AG04450 (cell line): ENCODE results near the gene ACTG2. TPM values are rescaled to one million over a fixed set of nuclear protein-coding genes. Genes with fewer than 3 reads are reported as not detected.

Source experiments
- CTCF ChIA-PET: fragments of 300-600, 350-600 bp; formaldehyde crosslinking; extraction: SDS; loops from one replicate; lab custom pipeline; 2022; ENCODE audit warnings: antibody characterized with exemption, inconsistent platforms; lab: Charles Lee
- POLR2A ChIA-PET: fragments of 350-600 bp; formaldehyde crosslinking; extraction: SDS; loops from one replicate; lab custom pipeline; 2021; ENCODE audit warnings: antibody characterized with exemption, inconsistent platforms; lab: Yijun Ruan, JAX
- DNase-seq: peaks from one replicate; pipeline ENCODE4 v3.0.0-alpha.2; 2011; ENCODE audit warnings: low read depth, low spot score
- H3K27ac ChIP-seq: one replicate; pipeline ENCODE4 v1.5.1; 2012; ENCODE audit warnings: low read depth, low read length, control low read depth
- H3K27me3 ChIP-seq: one replicate; pipeline ENCODE4 v1.6.0; 2012; ENCODE audit warnings: low read length; ENCODE audit not compliant: control insufficient read depth, insufficient read depth
- H3K4me3 ChIP-seq: 2 replicates; pipeline ENCODE4 v1.5.1; 2011; ENCODE audit warnings: mild to moderate bottlenecking, low read depth, low read length, control low read depth
- H3K9me3 ChIP-seq: 2 replicates; pipeline ENCODE4 v1.5.1; 2012; ENCODE audit warnings: low read length; ENCODE audit not compliant: control insufficient read depth, insufficient read depth
- CTCF ChIP-seq: IDR thresholded peaks from 2 replicates; pipeline ENCODE4 v1.5.1; 2011; ENCODE audit warnings: low read depth, low read length, control low read depth, inconsistent platforms
- polyA plus RNA-seq: library from polyadenylated mRNA; depleted of rRNA; stranded (reverse); fragments of >200 nt; gene quantifications from 2 replicates; pipeline ENCODE4 v1.2.3, GENCODE V29; 2011

Gene ACTG2
- polyA plus RNA-seq, 1 experiment = 641 TPM

- Histone ChIP-seq H3K4me3 (no peak overlapping the region), H3K27ac (no peak overlapping the region), H3K27me3 (no peaks in the 10 kb centered on the region), H3K9me3 (peaks cover 3% of the 10 kb centered on the region; the same call in 1 of the 2 replicates)
- ChIA-PET POLR2A (interaction anchor here (0.7 kb wide), 1 partner anchor 19 kb away, joined by 6 read pairs; no protein-coding TSS in a partner anchor), CTCF (interaction anchor here (1.0 to 1.3 kb wide), 2 partner anchors 101 to 222 kb away, joined by 3 to 4 read pairs; partner anchors contain the start of gene BOLA3)
- DNase-seq = no peak
- TF ChIP-seq CTCF = no peak
Observed at GRCh38 chr2:73925033-73925704, 32.4 kb downstream of the ACTG2 start.

GRCh38 chr2:73925853-73926492 is 33.2 kb downstream of the ACTG2 start:
- peak overlapping the region; percentile 51 for H3K4me3 ChIP-seq
- POLR2A ChIA-PET = no interaction called here
- CTCF ChIA-PET = interaction anchor here (1.0 to 1.3 kb wide), 2 partner anchors 102 to 222 kb away, joined by 3 to 4 read pairs; partner anchors contain the start of gene BOLA3

GRCh38 chr2:73926493-73927327 is 33.9 kb downstream of the ACTG2 start, which contains the start of gene DGUOK:
Gene DGUOK (plus strand): TSS chr2:73926880. CDS start chr2:73926911, 31 bp downstream.
- Histone ChIP-seq H3K27me3 (no peaks in the 10 kb centered on the region), H3K9me3 (peaks cover 3% of the 10 kb centered on the region; the same call in 1 of the 2 replicates), H3K27ac (peak within 1 kb of the TSS; percentile 97), H3K4me3 (peak within 1 kb of the TSS; percentile 91)
- peak; percentile 98 for DNase-seq
- POLR2A ChIA-PET = interaction anchor here (0.6 to 1.0 kb wide), 3 partner anchors 34 to 272 kb away, joined by 3 to 5 read pairs (median 4); partner anchors contain the start of genes ACTG2 and MTHFD2
- TF ChIP-seq CTCF = no peak
- CTCF ChIA-PET = no interaction called here

More at GRCh38 chr2:73925853-73926492, 33.2 kb downstream of the ACTG2 start:
- no peaks in the 10 kb centered on the region for H3K27me3 ChIP-seq
- H3K27ac ChIP-seq = no peak overlapping the region
- DNase-seq = no peak
- no peak for TF ChIP-seq CTCF
- peaks cover 3% of the 10 kb centered on the region; the same call in 1 of the 2 replicates for H3K9me3 ChIP-seq

- H3K9me3 ChIP-seq = peaks cover 3% of the 10 kb centered on the region; the same call in 1 of the 2 replicates
- peak overlapping the region; percentile 91 for H3K4me3 ChIP-seq
- no peaks in the 10 kb centered on the region for H3K27me3 ChIP-seq
- ChIA-PET CTCF (no interaction called here), POLR2A (interaction anchor here (0.6 to 1.0 kb wide), 3 partner anchors 35 to 271 kb away, joined by 3 to 5 read pairs (median 4); partner anchors contain the start of genes ACTG2 and MTHFD2)
- H3K27ac ChIP-seq = peak overlapping the region; percentile 97
- DNase-seq = no peak
- no peak for TF ChIP-seq CTCF
Observed at GRCh38 chr2:73927344-73927743, 34.5 kb downstream of the ACTG2 start.
